HepG2 (cell line): ENCODE measurements around the gene TFEC. TPM values are rescaled to one million over a fixed set of nuclear protein-coding genes. Genes with fewer than 3 reads are reported as not detected.

Source experiments
- ATAC-seq: fragments of 200-7000 bp; cut with Tn5 transposase; 3 replicates; pipeline ENCODE4 v1.9.1; 2020; ENCODE audit warnings: mild to moderate bottlenecking, moderate library complexity
- BruUV-seq: library from RNA; stranded (reverse); fragments of 400-500 nt; replicated peaks from 2 replicates; lab custom pipeline; 2021; lab: Mats Ljungman, UMichigan
- CTCF ChIA-PET: fragments of 300-600 bp; formaldehyde crosslinking; extraction: SDS; loops from one replicate; lab custom pipeline; 2021; ENCODE audit warnings: low total read pairs, inconsistent platforms, low intra/inter-chr PET ratio; lab: Yijun Ruan, JAX
- POLR2A ChIA-PET: fragments of 350-600 bp; sonication (Branson Sonifier 250); formaldehyde crosslinking; loops from one replicate; lab custom pipeline; 2020; ENCODE audit warnings: antibody characterized with exemption, inconsistent platforms; lab: Yijun Ruan, JAX
- DNase-seq: peaks from one replicate; pipeline ENCODE4 v3.0.0-alpha.2; 2015; ENCODE audit warnings: low spot score
- FAIRE-seq: peaks from 3 replicates; lab custom pipeline; 2011; peaks lifted over from hg19 to GRCh38; lab: Jason Lieb, UNC
- H2AFZ ChIP-seq: one replicate; pipeline ENCODE4 v1.6.1; 2011; ENCODE audit warnings: low read length, inconsistent platforms
- H3K27ac ChIP-seq: fragments of 300-600 bp; 3 replicates; pipeline ENCODE4 v1.8.0; 2011; ENCODE audit warnings: mixed run types, mild to moderate bottlenecking, mixed read lengths, low read length, inconsistent platforms; ENCODE audit not compliant: insufficient read depth; ENCODE audit errors: extremely low read length
- H3K27me3 ChIP-seq, 2 experiments: fragments of 200-600 bp in 1 of 2; 2 replicates in 1 of 2; 3 replicates in 1 of 2; pipeline versions ENCODE4 v1.6.0 to v1.8.0; 2011; ENCODE audit warnings: low read length in 2 of 2, mild to moderate bottlenecking in 2 of 2, moderate library complexity in 2 of 2, inconsistent platforms in 1 of 2; ENCODE audit not compliant: insufficient read depth in 2 of 2, control insufficient read depth in 1 of 2
- H3K36me3 ChIP-seq, 2 experiments: fragments of 200-600 bp in 1 of 2; replicated peaks in 1 of 2; 2 replicates in 1 of 2; 3 replicates in 1 of 2; pipeline versions ENCODE4 v1.5.1 to v1.8.0; 2011; ENCODE audit warnings: low read length in 2 of 2, inconsistent platforms in 1 of 2; ENCODE audit not compliant: insufficient read depth in 2 of 2, control insufficient read depth in 1 of 2
- H3K4me1 ChIP-seq: 2 replicates; pipeline ENCODE4 v1.5.1; 2012; ENCODE audit warnings: low read length, inconsistent platforms; ENCODE audit not compliant: insufficient read depth
- H3K4me2 ChIP-seq: 2 replicates; pipeline ENCODE4 v1.6.0; 2011; ENCODE audit warnings: low read depth, low read length, inconsistent platforms
- H3K4me3 ChIP-seq, 3 experiments: fragments of 200-600 bp in 1 of 3; sonication (generic), shearing (Covaris generic) in 1 of 3; replicated peaks in 1 of 3; 2 replicates each; pipeline ENCODE4 v1.5.1; 2011 to 2016; ENCODE audit warnings: low read length in 3 of 3, inconsistent platforms in 2 of 3, low read depth in 2 of 3, mild to moderate bottlenecking in 2 of 3, control low read depth in 1 of 3, mixed read lengths in 1 of 3; ENCODE audit not compliant: insufficient read depth in 1 of 3
- H3K79me2 ChIP-seq: one replicate; pipeline ENCODE4 v1.6.1; 2011; ENCODE audit warnings: low read length, inconsistent platforms; ENCODE audit not compliant: insufficient read depth
- H3K9ac ChIP-seq: 2 replicates; pipeline ENCODE4 v1.6.0; 2011; ENCODE audit warnings: mild to moderate bottlenecking, low read depth, low read length, inconsistent platforms; ENCODE audit not compliant: insufficient read depth
- H3K9me3 ChIP-seq: 2 replicates; pipeline ENCODE4 v1.5.1; 2012; ENCODE audit warnings: mild to moderate bottlenecking, low read length
- H4K20me1 ChIP-seq: 2 replicates; pipeline ENCODE4 v1.6.0; 2011; ENCODE audit warnings: inconsistent platforms, mild to moderate bottlenecking, low read length, moderate library complexity; ENCODE audit not compliant: insufficient read depth
- ATF3 ChIP-seq: sonication (generic); formaldehyde crosslinking; IDR thresholded peaks from 2 replicates; pipeline ENCODE4 v1.4.0; 2020; ENCODE audit warnings: missing genetic modification reagents
- DNMT1 ChIP-seq: sonication (generic); formaldehyde crosslinking; IDR thresholded peaks from 2 replicates; pipeline ENCODE4 v1.5.1; 2020; ENCODE audit warnings: mild to moderate bottlenecking, missing genetic modification reagents
- MEIS2 ChIP-seq: sonication (generic); formaldehyde crosslinking; IDR thresholded peaks from 2 replicates; pipeline ENCODE4 v1.9.0; 2021; ENCODE audit warnings: mild to moderate bottlenecking, missing genetic modification reagents
- RAD21 ChIP-seq: fragments of 450-650 bp; formaldehyde crosslinking; IDR thresholded peaks from 2 replicates; pipeline ENCODE4 v1.5.0; 2020; ENCODE audit warnings: mild to moderate bottlenecking
- TAF15 ChIP-seq: fragments of 200-400 bp; formaldehyde crosslinking; IDR thresholded peaks from one replicate; pipeline ENCODE4 v1.6.1; 2018; ENCODE audit warnings: mild to moderate bottlenecking, low read depth, low read length; ENCODE audit not compliant: poor library complexity, severe bottlenecking
- TP53 ChIP-seq: sonication (generic); formaldehyde crosslinking; conservative IDR thresholded peaks from 2 replicates; pipeline ENCODE4 v1.4.0; 2020; ENCODE audit warnings: missing genetic modification reagents
- WGBS: methylation state at CpG from one replicate; pipeline ENCODE4 v1.1.6; 2017; ENCODE audit warnings: low lambda C conversion rate; 5-methylcytosine and 5-hydroxymethylcytosine counted together
- in situ Hi-C: cut with HindIII; loops from 2 replicates; pipeline ENCODE4 v1.10.0; 2017; ENCODE audit warnings: low pct_unique_long_range_greater_than_20kb; ENCODE audit not compliant: extremely low pct_ligation_motif_present
- intact Hi-C: fragments of 100-400 bp; cut with micrococcal nuclease; formaldehyde crosslinking; loops from one replicate; pipeline ENCODE4 v1.10.0; 2022; ENCODE audit not compliant: unreplicated experiment
- polyA plus RNA-seq, 8 experiments: library from polyadenylated mRNA; depleted of rRNA in 3 of 8; stranded (reverse) in 7 of 8; unstranded in 1 of 8; fragments of >200 nt; fragmentation: Illumina TruSeq in 4 of 8; extraction: Trizol in 4 of 8; gene quantifications; 2 replicates each; pipeline versions ENCODE4 v1.2.1 to v1.2.3, GENCODE V29; 2011 to 2016; ENCODE audit warnings: low read depth in 4 of 8, missing spikeins in 1 of 8, mixed read lengths in 1 of 8; ENCODE audit not compliant: insufficient read depth in 1 of 8
- total RNA-seq, 5 experiments: library from RNA; depleted of rRNA; stranded (reverse); fragments of >200 nt; fragmentation: Illumina TruSeq; extraction: Trizol; gene quantifications; 2 replicates each; pipeline ENCODE4 v1.2.3, GENCODE V29; 2016; ENCODE audit warnings: low read depth in 1 of 5
- TF ChIP-seq, protein P1 (sequence below): sonication (generic); formaldehyde crosslinking; IDR thresholded peaks from 2 replicates; pipeline ENCODE4 v1.5.0; 2020; ENCODE audit warnings: missing genetic modification reagents
- TF ChIP-seq, protein P2 (sequence below): sonication (generic); formaldehyde crosslinking; conservative IDR thresholded peaks from 2 replicates; pipeline ENCODE4 v1.8.0; 2022; ENCODE audit warnings: low read depth, missing genetic modification reagents
- TF ChIP-seq, protein P3 (sequence below): sonication (generic); formaldehyde crosslinking; conservative IDR thresholded peaks from 2 replicates; pipeline ENCODE4 v1.8.0; 2022; ENCODE audit warnings: mild to moderate bottlenecking, moderate library complexity, missing genetic modification reagents

TFEC gene
- total and polyA plus RNA-seq, 2 of the 13 experiments (the other 11 are each of a cell fraction or from before 2014, with no cell fraction given), result not detected

DNA sequence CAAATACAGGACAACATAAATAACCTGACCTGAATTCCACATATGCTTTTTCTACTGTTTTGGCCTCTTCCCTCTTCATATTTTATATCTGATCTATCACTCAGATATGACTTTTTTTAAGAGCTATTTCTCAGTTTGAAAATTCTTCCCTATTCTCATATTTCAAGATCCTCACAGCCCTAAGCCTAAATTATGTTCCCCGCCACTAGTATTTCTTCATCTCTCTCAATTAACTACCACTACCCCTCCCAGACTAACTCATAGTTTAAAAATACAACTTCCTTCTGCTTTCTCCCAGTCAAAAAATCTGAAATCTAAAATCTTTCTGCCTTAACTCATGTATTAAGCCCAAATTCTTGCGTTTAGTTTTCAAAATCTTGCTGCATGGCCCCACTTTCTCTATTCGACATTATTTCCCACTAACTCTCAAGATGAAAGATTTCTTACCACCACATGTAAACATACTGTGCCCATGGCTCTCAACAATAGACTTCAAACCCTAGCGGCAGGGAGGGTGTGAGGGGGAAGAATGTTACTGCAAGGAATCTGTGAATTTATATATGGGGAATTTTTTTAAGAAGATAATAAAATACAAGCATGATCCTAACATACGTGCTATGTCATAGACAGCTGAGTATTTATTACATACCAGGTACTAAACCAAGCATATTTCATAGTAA is 64.6 kb downstream of the TFEC start:
- WGBS, result 22% methylated on average over 5 of the region's 5 CpGs
- no peak for FAIRE-seq
- ATAC-seq, result no peak
- no peak overlapping the region for H3K4me3 ChIP-seq
- ChIA-PET CTCF (no interaction called here), POLR2A (no interaction called here)
- TF ChIP-seq ATF3 (no peak), DNMT1 (no peak), TP53 (CRISPR knock-in tag) (no peak), TAF15 (no peak), MEIS2 (CRISPR knock-in tag) (no peak), RAD21 (CRISPR knock-in tag) (no peak)
- TF ChIP-seq, protein P1, sequence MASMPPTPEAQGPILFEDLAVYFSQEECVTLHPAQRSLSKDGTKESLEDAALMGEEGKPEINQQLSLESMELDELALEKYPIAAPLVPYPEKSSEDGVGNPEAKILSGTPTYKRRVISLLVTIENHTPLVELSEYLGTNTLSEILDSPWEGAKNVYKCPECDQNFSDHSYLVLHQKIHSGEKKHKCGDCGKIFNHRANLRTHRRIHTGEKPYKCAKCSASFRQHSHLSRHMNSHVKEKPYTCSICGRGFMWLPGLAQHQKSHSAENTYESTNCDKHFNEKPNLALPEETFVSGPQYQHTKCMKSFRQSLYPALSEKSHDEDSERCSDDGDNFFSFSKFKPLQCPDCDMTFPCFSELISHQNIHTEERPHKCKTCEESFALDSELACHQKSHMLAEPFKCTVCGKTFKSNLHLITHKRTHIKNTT (CRISPR knock-in tag), result no peak
- TF ChIP-seq, protein P2, sequence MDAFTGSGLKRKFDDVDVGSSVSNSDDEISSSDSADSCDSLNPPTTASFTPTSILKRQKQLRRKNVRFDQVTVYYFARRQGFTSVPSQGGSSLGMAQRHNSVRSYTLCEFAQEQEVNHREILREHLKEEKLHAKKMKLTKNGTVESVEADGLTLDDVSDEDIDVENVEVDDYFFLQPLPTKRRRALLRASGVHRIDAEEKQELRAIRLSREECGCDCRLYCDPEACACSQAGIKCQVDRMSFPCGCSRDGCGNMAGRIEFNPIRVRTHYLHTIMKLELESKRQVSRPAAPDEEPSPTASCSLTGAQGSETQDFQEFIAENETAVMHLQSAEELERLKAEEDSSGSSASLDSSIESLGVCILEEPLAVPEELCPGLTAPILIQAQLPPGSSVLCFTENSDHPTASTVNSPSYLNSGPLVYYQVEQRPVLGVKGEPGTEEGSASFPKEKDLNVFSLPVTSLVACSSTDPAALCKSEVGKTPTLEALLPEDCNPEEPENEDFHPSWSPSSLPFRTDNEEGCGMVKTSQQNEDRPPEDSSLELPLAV (CRISPR knock-in tag), result no peak
- TF ChIP-seq, protein P3, sequence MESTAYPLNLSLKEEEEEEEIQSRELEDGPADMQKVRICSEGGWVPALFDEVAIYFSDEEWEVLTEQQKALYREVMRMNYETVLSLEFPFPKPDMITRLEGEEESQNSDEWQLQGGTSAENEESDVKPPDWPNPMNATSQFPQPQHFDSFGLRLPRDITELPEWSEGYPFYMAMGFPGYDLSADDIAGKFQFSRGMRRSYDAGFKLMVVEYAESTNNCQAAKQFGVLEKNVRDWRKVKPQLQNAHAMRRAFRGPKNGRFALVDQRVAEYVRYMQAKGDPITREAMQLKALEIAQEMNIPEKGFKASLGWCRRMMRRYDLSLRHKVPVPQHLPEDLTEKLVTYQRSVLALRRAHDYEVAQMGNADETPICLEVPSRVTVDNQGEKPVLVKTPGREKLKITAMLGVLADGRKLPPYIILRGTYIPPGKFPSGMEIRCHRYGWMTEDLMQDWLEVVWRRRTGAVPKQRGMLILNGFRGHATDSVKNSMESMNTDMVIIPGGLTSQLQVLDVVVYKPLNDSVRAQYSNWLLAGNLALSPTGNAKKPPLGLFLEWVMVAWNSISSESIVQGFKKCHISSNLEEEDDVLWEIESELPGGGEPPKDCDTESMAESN (CRISPR knock-in tag), result no peak
- H3K4me2 ChIP-seq, result no peak overlapping the region
- H3K9ac ChIP-seq, result no peak overlapping the region
- no peak overlapping the region for H2AFZ ChIP-seq
- no peaks in the 10 kb centered on the region for H3K27me3 ChIP-seq
- DNase-seq, result no peak
- no peaks in the 10 kb centered on the region for H3K9me3 ChIP-seq
- H3K4me1 ChIP-seq, result peaks cover 6% of the 10 kb centered on the region; the same call in 1 of the 2 replicates
- H4K20me1 ChIP-seq, result no peaks in the 10 kb centered on the region
- no peaks in the 10 kb centered on the region for H3K79me2 ChIP-seq
- in situ Hi-C loops (no loop called here), intact Hi-C loops (no loop called here)
- no peaks in the 10 kb centered on the region for H3K36me3 ChIP-seq
- BruUV-seq, result no TSS peak
- no peak overlapping the region for H3K27ac ChIP-seq
